Smooth muscle cell (in vitro differentiated cells): Measurements from ENCODE around the gene AFAP1L1. TPM values are rescaled to one million over a fixed set of nuclear protein-coding genes. Genes with fewer than 3 reads are reported as not detected.

Experiments used
- DNase-seq: peaks from one replicate; lab custom pipeline; 2025; ENCODE audit not compliant: unreplicated experiment; lab: John Stamatoyannopoulos, UW
- H2AFZ ChIP-seq: fragments of 200-600 bp; sonication (generic); 2 replicates; pipeline ENCODE4 v1.6.0; 2016; ENCODE audit warnings: antibody characterized with exemption, low read depth, mild to moderate bottlenecking
- H3F3A ChIP-seq: fragments of 200-600 bp; sonication (generic); 2 replicates; pipeline ENCODE4 v1.6.0; 2017; ENCODE audit warnings: antibody characterized with exemption, low read depth
- H3K27ac ChIP-seq: fragments of 200-600 bp; sonication (generic); 2 replicates; pipeline ENCODE4 v1.5.1; 2016; ENCODE audit warnings: low read depth, mild to moderate bottlenecking
- H3K27me3 ChIP-seq: fragments of 200-600 bp; sonication (generic); 2 replicates; pipeline ENCODE4 v1.6.1; 2016; ENCODE audit warnings: low read depth, mild to moderate bottlenecking
- H3K36me3 ChIP-seq: fragments of 200-600 bp; sonication (generic); 2 replicates; pipeline ENCODE4 v1.5.1; 2016; ENCODE audit warnings: low read depth
- H3K4me1 ChIP-seq: fragments of 200-600 bp; sonication (generic); 2 replicates; pipeline ENCODE4 v1.5.1; 2016; ENCODE audit warnings: low read depth
- H3K4me2 ChIP-seq: fragments of 200-600 bp; sonication (generic); 2 replicates; pipeline ENCODE4 v1.6.0; 2016; ENCODE audit warnings: mild to moderate bottlenecking
- H3K4me3 ChIP-seq: fragments of 200-600 bp; sonication (generic); 2 replicates; pipeline ENCODE4 v1.5.1; 2016; ENCODE audit warnings: mild to moderate bottlenecking
- H3K79me2 ChIP-seq: fragments of 200-600 bp; sonication (generic); 2 replicates; pipeline ENCODE4 v1.6.0; 2016; ENCODE audit warnings: low read depth, mild to moderate bottlenecking
- H3K9ac ChIP-seq: fragments of 200-600 bp; sonication (generic); 2 replicates; pipeline ENCODE4 v1.6.0; 2016; ENCODE audit warnings: low read depth
- H3K9me3 ChIP-seq: fragments of 200-600 bp; sonication (generic); replicated peaks from 2 replicates; pipeline ENCODE4 v1.5.1; 2016; ENCODE audit warnings: low read depth
- H4K20me1 ChIP-seq: fragments of 200-600 bp; sonication (generic); 2 replicates; pipeline ENCODE4 v1.6.0; 2016; ENCODE audit warnings: low read depth
- WGBS: methylation state at CpG from one replicate; pipeline ENCODE4 v1.1.7; 2016; ENCODE audit warnings: low lambda C conversion rate; 5-methylcytosine and 5-hydroxymethylcytosine counted together
- polyA plus RNA-seq: library from polyadenylated mRNA; unstranded; fragments of >200 nt; fragmentation: Nextera tagmentation; extraction: Ambion mirVana; gene quantifications from 2 replicates; pipeline ENCODE4 v1.2.1, GENCODE V29; 2016
- total RNA-seq: library from RNA; depleted of rRNA; stranded (reverse); fragments of >200 nt; gene quantifications from 2 replicates; pipeline ENCODE4 v1.2.3, GENCODE V29; 2014
- TF ChIP-seq, protein P1 (sequence below): fragments of 200-600 bp; sonication (generic); IDR thresholded peaks from 2 replicates; pipeline ENCODE4 v1.5.1; 2017; ENCODE audit warnings: borderline replicate concordance, mild to moderate bottlenecking, antibody characterized with exemption; ENCODE audit not compliant: insufficient read depth, poor library complexity, severe bottlenecking

Gene AFAP1L1
- total and polyA plus RNA-seq, 2 experiments from 2014 or later, result 0.59 to 2.3 TPM

DNA sequence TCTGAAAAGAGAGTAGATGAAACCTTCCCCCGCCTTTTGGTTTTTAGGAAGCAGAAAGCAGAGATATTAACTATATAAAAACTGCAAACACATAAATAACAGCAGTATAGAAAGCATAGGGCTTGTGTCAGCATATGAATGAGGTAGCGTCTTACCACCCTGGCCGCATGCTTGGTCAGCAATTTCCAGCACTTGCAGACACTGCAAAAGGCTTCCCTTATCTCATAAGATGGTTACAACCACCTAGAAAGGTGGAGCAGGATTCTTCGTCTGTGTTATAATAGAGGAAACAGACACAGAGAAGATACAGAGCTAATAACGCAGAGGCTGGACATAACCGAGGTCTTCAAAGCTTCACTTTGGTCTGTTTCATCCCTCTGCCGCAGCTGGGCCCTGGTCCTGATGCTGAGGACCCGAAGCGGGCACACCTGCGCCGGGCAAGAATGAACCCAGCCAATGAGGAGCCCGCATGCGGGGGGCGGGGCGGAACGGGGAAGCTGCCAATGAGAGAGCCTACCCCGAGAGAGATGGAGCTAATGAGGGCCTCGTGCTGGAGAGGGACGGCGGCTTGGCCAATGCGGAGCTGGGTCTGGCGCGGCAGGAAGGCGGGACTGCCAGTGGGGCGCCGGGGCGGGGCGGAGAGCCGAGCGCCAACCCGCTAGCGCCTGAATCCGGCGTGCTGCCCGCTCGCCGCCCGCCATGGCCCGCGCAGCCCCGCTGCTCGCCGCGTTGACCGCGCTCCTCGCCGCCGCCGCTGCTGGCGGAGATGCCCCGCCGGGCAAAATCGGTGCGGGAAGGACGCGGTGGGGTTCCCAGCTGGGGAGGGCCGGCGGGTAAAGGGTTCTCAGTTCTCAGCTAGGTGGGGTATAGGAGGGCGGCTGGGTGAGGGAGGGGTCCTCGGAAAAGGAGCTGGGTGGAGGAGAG lies 86.0 kb downstream of the AFAP1L1 start, which contains the start of gene PCYOX1L:
TSS of gene PCYOX1L (plus strand) at position 677 of the 924 bp plus-strand sequence. CDS start at position 700, 23 bp downstream.
- Histone ChIP-seq H3K4me3 (peak within 1 kb of the TSS; percentile 75), H3K4me1 (peaks cover 8% of the 10 kb centered on the region), H3K36me3 (peaks cover 7% of the 10 kb centered on the region), H3F3A (peaks cover 17% of the 10 kb centered on the region), H3K9ac (no peak within 1 kb of the TSS), H3K4me2 (peak within 1 kb of the TSS; percentile 98), H3K27me3 (no peaks in the 10 kb centered on the region), H4K20me1 (peaks cover 4% of the 10 kb centered on the region), H3K27ac (no peak within 1 kb of the TSS), H2AFZ (peak within 1 kb of the TSS; percentile 92), H3K9me3 (no peaks in the 10 kb centered on the region), H3K79me2 (no peaks in the 10 kb centered on the region)
- TF ChIP-seq, protein P1, sequence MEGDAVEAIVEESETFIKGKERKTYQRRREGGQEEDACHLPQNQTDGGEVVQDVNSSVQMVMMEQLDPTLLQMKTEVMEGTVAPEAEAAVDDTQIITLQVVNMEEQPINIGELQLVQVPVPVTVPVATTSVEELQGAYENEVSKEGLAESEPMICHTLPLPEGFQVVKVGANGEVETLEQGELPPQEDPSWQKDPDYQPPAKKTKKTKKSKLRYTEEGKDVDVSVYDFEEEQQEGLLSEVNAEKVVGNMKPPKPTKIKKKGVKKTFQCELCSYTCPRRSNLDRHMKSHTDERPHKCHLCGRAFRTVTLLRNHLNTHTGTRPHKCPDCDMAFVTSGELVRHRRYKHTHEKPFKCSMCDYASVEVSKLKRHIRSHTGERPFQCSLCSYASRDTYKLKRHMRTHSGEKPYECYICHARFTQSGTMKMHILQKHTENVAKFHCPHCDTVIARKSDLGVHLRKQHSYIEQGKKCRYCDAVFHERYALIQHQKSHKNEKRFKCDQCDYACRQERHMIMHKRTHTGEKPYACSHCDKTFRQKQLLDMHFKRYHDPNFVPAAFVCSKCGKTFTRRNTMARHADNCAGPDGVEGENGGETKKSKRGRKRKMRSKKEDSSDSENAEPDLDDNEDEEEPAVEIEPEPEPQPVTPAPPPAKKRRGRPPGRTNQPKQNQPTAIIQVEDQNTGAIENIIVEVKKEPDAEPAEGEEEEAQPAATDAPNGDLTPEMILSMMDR, result no peak
- WGBS, result 4% methylated on average over 49 of the region's 61 CpGs
- DNase-seq, result peak; percentile 65

DNA sequence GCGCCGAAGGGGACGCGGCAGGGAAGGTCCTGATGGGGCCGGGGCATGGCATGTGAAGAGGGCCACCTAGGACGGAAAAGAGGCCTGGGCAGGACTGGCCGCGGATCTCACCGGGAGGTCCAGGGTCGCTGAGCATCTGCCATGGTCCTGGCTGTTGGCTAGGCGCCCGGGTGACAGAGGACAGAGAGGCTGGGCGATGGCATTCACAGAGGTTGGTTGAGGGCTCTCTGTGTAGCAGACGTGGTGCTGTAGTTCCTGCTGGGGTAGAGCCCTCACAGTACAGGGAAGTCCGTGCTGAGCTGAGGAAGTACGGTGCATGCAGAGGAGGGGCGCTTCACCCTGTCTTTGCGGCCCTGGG lies 86.6 kb downstream of the AFAP1L1 start:
- Histone ChIP-seq H3K36me3 (peaks cover 1% of the 10 kb centered on the region), H3K9me3 (no peaks in the 10 kb centered on the region), H2AFZ (peak overlapping the region; percentile 92), H4K20me1 (peaks cover 4% of the 10 kb centered on the region), H3K27me3 (no peaks in the 10 kb centered on the region), H3K27ac (no peak overlapping the region), H3K9ac (no peak overlapping the region), H3K4me1 (peaks cover 8% of the 10 kb centered on the region), H3K4me3 (peak overlapping the region; percentile 75), H3K79me2 (no peaks in the 10 kb centered on the region), H3F3A (peaks cover 15% of the 10 kb centered on the region), H3K4me2 (peak overlapping the region; percentile 98)
- no peak for DNase-seq
- TF ChIP-seq, protein P1, result no peak
- 5% methylated on average over 12 of the region's 18 CpGs for WGBS

DNA sequence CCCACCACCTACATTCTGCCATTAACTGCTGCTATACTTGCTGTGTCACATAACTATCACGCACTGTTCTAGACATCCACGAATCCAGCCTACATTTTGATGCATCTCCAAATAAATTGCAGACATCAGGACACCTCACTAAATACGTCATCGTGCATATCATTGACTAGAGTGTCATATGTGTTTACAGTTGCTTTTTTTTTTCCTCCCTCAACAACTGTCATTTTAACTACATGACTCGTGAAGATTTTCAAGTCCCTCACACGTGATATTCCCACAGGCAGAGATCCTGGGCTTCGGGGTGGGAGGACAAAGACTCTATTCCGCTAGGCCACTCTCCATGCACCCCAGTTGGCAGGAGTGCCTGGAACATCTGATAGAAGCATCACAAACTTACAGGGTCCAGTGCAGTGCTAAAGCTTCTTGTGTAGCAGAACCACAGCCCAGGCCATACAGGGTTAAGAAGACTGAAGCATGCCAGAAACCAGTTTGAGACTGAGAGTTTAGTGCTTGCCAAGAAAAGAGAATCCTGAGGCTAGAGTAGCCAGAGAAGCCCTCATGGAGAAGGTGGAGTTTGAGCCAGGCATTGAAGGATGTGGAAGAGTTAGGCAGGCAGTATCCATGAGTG lies 87.3 kb downstream of the AFAP1L1 start:
- TF ChIP-seq, protein P1, result no peak
- peaks cover 4% of the 10 kb centered on the region for H4K20me1 ChIP-seq
- H3K4me3 ChIP-seq, result no peak overlapping the region
- WGBS, result 92% methylated on average over 8 of the region's 8 CpGs
- H3K27ac ChIP-seq, result no peak overlapping the region
- no peaks in the 10 kb centered on the region for H3K79me2 ChIP-seq
- no peaks in the 10 kb centered on the region for H3K36me3 ChIP-seq
- H3F3A ChIP-seq, result peaks cover 13% of the 10 kb centered on the region
- H3K4me2 ChIP-seq, result no peak overlapping the region
- no peaks in the 10 kb centered on the region for H3K27me3 ChIP-seq
- no peaks in the 10 kb centered on the region for H3K9me3 ChIP-seq
- H2AFZ ChIP-seq, result no peak overlapping the region
- H3K9ac ChIP-seq, result no peak overlapping the region
- H3K4me1 ChIP-seq, result peaks cover 8% of the 10 kb centered on the region
- DNase-seq, result no peak
